Left colon (tissue), 2 donors: Measurements from ENCODE around the gene KLF5. TPM values are rescaled to one million over a fixed set of nuclear protein-coding genes. Genes with fewer than 3 reads are reported as not detected.
"Not testable (repeated sequence)": the region's sequence is repeated elsewhere in the genome, so short reads cannot be mapped to it uniquely, and the experiment has no call there.

Experiments
- ATAC-seq: fragments of 200-7000 bp; cut with Tn5 transposase; one replicate; pipeline ENCODE4 v1.9.1; 2020; ENCODE audit warnings: mild to moderate bottlenecking, moderate library complexity
- DNase-seq, 2 donors: peaks; one replicate each; pipeline ENCODE4 v3.0.0-alpha.2; 2020
- intact Hi-C, 2 donors: fragments of 100-400 bp; cut with DNase I in 1 of 2; cut with micrococcal nuclease in 1 of 2; formaldehyde crosslinking; loops; one replicate each; pipeline versions ENCODE4 v1.11.2 to v1.14.0; 2022; cut with DNase I, micrococcal nuclease
- long read RNA-seq: library from polyadenylated mRNA; unstranded; transcript quantifications from one replicate; pipeline ENCODE4 v2.0.0, GENCODE V29; 2021
- total RNA-seq, 2 donors: library from RNA; stranded (reverse); fragmentation: NEBNext Ultra II Directional; extraction: Animal tissue kit (Norgen Biotek cat#: 25700); gene quantifications; one replicate each; pipeline ENCODE4 v1.2.1, GENCODE V29; 2021
- donor health status: DM: no; HTN: no; CAD: no.
- donor health status: DM: yes; HTN: yes; CAD: no.

The KLF5 gene
- 100 to 1,000 TPM; 361 to 365 TPM for total RNA-seq
- long read RNA-seq, transcript KLF5-201 (4 exons, 3,566 nt): major isoform, 53 of 86 reads
- long read RNA-seq, partial matches to known transcripts: 22 of 86 reads
- long read RNA-seq, other reads (novel, unspliced or antisense): 11 of 86 reads

DNA sequence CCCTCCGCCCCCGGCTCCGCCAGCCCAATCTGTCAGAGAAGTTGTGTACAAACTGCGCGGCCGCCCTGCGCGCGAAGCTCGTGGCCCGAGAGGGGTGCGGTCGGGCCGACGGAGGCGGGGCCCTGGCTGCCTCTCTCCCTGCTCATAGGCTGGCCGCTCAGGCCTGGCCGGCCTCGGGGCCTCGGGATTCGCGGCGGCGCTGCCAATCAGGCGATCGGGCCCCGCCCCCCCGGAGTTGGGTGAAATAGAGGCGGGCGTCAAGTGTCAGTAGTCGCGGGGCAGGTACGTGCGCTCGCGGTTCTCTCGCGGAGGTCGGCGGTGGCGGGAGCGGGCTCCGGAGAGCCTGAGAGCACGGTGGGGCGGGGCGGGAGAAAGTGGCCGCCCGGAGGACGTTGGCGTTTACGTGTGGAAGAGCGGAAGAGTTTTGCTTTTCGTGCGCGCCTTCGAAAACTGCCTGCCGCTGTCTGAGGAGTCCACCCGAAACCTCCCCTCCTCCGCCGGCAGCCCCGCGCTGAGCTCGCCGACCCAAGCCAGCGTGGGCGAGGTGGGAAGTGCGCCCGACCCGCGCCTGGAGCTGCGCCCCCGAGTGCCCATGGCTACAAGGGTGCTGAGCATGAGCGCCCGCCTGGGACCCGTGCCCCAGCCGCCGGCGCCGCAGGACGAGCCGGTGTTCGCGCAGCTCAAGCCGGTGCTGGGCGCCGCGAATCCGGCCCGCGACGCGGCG is at the start of gene KLF5:
Gene KLF5, plus strand, starts transcription at position 270 of the 724 bp plus-strand sequence. Its CDS starts 323 bp downstream, at position 593.
- peak; percentile 76 for ATAC-seq
- intact Hi-C loops: no loop called here
- peak; percentile 96 to 99 for DNase-seq

DNA sequence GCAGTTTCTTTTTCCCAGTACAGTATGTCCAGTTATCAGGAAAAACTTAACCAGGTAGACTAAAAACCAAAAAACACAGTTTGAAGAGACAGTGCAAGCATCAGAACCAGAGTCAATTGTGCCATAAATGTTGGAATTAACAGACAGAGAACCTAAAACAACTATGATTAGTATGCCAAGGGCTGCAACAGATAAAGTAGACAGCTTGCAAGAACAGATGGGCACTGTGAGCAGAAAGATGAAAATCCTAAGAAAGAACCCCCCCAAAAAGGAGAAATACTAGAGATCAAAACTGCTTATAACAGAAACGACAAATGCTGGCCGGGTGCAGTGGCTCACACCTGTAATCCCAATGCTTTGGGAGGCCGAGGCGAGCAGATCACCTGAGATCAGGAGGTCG is 47.1 kb upstream of the KLF5 start:
- DNase-seq (no peak), ATAC-seq (no peak)
- intact Hi-C loops: no loop called here

DNA sequence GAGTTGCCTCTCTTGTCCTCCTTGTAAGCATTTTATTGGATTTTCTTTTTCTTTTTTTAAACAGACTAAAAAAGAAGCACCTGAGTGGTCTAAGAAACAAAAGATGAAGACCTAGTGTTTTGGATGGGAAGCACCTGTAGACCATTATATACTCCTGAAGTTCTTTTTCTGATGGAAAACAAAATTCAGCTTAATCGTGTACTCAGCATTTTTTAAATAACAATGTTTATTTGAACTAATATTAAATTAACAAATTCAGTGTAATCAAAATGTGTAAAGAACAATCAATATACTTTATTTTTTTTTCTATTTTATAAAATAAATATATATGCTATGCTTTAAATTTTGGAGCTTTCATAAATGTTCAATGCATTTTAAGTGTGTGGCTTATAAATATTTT is 43.0 kb upstream of the KLF5 start:
- intact Hi-C loops: no loop called here
- ATAC-seq (no peak), DNase-seq (no peak)

- intact Hi-C loops: no loop called here
- no peak for DNase-seq
Measured at GRCh38 chr13:73018336-73018735, 40.5 kb upstream of the KLF5 start.

DNA sequence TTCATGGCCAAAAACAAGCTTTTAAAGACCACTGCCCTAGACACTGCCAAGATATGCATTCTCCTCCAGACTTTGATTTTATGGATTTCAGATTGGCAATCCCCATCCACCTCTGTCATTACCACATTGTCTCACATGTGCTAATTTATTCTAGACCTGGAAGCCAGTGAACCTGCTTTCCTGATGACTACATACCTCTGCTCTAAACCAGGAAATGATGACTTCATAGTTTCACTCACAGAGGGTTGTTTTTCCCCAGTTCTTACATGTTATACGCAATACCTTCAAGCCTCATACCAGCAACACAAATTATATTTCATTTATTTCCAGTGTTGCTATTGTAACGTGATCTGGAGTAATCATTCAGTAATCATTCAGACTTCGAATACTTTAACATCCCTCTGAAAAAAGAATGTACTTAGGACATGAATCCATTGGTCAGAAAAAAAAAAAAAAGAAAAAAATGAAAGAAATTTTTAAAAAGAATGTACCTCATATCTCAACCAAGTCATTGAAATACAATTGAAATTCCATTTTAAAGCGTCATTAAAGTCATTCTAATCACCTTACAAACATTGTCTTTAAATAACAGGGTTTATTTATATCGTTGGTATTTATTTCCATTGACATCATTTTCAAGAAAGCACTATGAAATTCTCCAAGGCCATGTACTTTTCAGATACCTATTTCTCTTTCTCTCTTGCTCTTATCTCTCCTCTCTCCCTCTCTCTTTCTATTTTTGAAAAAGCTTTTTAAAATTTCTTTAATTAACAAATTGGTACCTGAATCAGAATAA is 33.4 kb upstream of the KLF5 start:
- ATAC-seq: no peak
- intact Hi-C loops: no loop called here
- DNase-seq: no peak

More at GRCh38 chr13:73018336-73018735, 40.5 kb upstream of the KLF5 start:
- ATAC-seq: no peak

GRCh38 chr13:73034901-73035300 is 23.9 kb upstream of the KLF5 start:
- intact Hi-C loops: no loop called here
- ATAC-seq (no peak), DNase-seq (no peak)

GRCh38 chr13:73035660-73036059 is 23.1 kb upstream of the KLF5 start:
- intact Hi-C loops: no loop called here
- DNase-seq (no peak), ATAC-seq (no peak)

DNA sequence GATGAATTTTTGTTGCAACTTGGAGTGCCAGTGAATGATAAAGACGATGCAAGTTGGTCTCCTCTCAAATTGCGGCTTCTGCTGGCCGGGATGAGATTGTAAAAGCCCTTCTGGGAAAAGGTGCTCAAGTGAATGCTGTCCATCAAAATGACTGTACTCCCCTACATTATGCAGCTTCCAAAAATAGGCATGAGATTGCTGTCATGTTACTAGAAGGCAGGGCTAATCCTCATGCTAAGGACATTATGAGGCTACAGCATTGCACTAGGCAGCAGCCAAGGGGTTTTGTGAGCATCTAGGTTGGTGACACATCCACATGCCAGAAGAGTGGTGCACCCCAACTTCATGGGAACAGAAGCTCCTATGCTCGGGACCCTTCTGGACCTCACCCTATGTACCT is 22.2 kb upstream of the KLF5 start:
- DNase-seq (no peak), ATAC-seq (no peak)
- intact Hi-C loops: no loop called here

- DNase-seq: no peak
- ATAC-seq: no peak
- intact Hi-C loops: no loop called here
Measured at GRCh38 chr13:73038064-73038463, 20.7 kb upstream of the KLF5 start.

GRCh38 chr13:73039201-73040108 is 19.4 kb upstream of the KLF5 start:
- intact Hi-C loops: no loop called here
- DNase-seq (no peak), ATAC-seq (no peak)

- DNase-seq (no peak), ATAC-seq (peak; percentile 79)
- intact Hi-C loops: no loop called here
Measured at GRCh38 chr13:73040484-73040883, 18.3 kb upstream of the KLF5 start.

DNA sequence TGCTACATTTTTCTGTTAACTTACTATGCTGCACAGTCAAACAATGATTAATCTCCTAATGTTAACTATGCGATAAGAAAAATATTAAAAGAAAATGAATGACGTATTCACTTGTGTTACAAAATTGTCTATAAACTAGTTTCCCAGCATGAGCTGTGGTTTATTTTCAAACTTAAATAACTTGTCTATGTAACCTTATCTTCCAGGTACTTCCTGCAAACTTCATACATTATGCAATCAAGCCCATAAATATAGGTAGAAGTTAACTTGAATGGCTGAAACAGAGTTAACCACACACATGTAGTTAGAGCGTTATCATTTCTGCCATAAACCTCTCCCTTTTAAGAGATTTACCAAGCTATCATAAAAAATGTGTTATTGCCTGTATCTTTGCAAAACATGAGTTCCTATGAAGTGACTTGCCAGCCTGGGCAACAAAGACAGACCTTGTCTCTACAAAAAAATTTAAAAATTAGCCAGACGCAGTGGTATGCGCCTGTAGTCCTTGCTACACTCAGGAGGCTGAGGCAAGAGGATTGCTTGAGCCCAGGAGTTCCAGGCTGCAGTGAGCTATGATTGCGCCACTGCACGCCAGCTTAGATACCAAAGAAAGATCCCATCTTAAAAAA is 17.7 kb upstream of the KLF5 start:
- intact Hi-C loops: no loop called here
- ATAC-seq: peak; percentile 82
- peak; percentile 45 to 63 for DNase-seq

DNA sequence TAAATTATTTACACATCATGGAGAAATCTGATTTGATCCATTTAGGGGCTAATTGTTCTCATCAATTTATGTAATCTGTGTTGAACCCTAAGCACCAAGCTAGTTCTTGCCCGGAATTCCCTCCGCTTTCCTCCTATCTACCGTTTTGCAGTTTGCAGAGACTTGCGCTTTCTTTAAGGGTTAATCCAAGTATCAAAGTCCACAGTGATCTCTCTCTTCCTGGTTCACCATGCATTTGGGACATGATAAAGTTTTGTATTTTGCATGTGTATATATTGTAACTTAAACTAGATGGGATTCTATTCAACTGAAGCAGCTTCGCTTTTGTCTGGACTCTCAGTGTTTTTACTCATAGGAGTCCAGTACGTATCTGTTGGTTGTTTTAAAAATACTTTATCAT is 13.8 kb upstream of the KLF5 start:
- no peak for DNase-seq
- intact Hi-C loops: no loop called here
- peak; percentile 51 for ATAC-seq

GRCh38 chr13:73048615-73049014 is 10.2 kb upstream of the KLF5 start:
- ATAC-seq, DNase-seq, intact Hi-C loops: not testable (repeated sequence)

GRCh38 chr13:73054712-73055111 is 4.1 kb upstream of the KLF5 start:
- DNase-seq (peak in 1 of 2 donors; percentile 52), ATAC-seq (peak; percentile 31)
- intact Hi-C loops: no loop called here

DNA sequence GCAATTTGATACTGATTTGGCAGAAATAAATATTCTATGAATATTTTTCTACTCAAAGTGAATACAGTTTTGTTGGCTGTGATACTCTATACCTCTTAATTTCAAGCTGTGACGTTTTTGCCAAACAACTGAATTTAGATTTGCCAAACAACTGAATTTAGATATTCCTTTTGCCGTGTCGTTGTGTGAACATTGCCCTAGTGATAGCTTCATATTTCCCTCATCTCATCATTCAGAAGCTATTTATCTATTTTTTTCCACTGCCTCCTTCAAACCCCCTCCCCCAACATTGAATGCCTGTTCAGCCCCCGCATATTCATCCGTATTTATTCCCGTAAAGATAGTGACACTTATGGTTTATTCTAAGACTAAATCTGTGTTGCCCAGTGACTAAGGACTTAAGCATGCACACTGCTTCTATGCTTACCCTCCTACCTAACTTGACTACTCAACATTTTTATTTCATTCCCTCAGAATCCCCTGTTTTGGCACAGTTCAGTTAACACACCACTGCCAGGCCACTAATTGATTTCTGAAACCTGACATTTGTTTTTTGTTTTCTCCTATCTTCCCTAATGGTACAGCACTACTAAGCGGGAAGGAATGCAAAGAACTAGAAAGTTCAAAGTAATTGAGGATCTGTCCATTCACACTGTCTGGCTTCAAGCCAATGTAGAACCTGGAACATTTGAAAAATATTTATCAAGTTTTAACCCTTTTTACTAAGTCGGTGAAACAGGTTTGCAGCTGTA is 2.8 kb upstream of the KLF5 start:
- no peak for DNase-seq
- intact Hi-C loops: no loop called here

GRCh38 chr13:73056565-73056962 is 2.2 kb upstream of the KLF5 start:
- no peak for DNase-seq
- intact Hi-C loops: no loop called here
- ATAC-seq: no peak

More for the DNA sequence above, 2.8 kb upstream of the KLF5 start:
- no peak for ATAC-seq
